ENCODE results near the gene PLEKHG2. TPM values are rescaled to one million over a fixed set of nuclear protein-coding genes. Genes with fewer than 3 reads are reported as not detected.
A peak's percentile ranks its signal among the peaks of the same experiment; 100 is the strongest.

PLEKHG2 gene
- total RNA-seq, 4 donors from 2014 or later: 8.2 to 29.1 (median 10.7) TPM

- no peak for DNase-seq
- intact Hi-C loops (cut with DNase I): no loop called here
- H3K4me3 ChIP-seq (replicated peaks in 1 of 3): no peak overlapping the region
- peaks cover 13 to 19% of the 10 kb centered on the region in 2 donors for H3K4me1 ChIP-seq
- H3K9me3 ChIP-seq: no peaks in the 10 kb centered on the region
- H3K27ac ChIP-seq: no peak overlapping the region
- H3K27me3 ChIP-seq: no peaks in the 10 kb centered on the region
- H3K36me3 ChIP-seq: peaks cover 7 to 10% of the 10 kb centered on the region in 2 donors
- WGBS, 2 donors: 71 to 80% methylated on average over 9 of the region's 9 CpGs
- no peak for TF ChIP-seq POLR2A (IDR thresholded peaks at IDR 0.05)
- TF ChIP-seq, protein P1, sequence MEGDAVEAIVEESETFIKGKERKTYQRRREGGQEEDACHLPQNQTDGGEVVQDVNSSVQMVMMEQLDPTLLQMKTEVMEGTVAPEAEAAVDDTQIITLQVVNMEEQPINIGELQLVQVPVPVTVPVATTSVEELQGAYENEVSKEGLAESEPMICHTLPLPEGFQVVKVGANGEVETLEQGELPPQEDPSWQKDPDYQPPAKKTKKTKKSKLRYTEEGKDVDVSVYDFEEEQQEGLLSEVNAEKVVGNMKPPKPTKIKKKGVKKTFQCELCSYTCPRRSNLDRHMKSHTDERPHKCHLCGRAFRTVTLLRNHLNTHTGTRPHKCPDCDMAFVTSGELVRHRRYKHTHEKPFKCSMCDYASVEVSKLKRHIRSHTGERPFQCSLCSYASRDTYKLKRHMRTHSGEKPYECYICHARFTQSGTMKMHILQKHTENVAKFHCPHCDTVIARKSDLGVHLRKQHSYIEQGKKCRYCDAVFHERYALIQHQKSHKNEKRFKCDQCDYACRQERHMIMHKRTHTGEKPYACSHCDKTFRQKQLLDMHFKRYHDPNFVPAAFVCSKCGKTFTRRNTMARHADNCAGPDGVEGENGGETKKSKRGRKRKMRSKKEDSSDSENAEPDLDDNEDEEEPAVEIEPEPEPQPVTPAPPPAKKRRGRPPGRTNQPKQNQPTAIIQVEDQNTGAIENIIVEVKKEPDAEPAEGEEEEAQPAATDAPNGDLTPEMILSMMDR (IDR thresholded peaks at IDR 0.05): no peak
These were observed 25.9 kb downstream of the PLEKHG2 start for GRCh38 chr19:39438270-39438934.

DNA sequence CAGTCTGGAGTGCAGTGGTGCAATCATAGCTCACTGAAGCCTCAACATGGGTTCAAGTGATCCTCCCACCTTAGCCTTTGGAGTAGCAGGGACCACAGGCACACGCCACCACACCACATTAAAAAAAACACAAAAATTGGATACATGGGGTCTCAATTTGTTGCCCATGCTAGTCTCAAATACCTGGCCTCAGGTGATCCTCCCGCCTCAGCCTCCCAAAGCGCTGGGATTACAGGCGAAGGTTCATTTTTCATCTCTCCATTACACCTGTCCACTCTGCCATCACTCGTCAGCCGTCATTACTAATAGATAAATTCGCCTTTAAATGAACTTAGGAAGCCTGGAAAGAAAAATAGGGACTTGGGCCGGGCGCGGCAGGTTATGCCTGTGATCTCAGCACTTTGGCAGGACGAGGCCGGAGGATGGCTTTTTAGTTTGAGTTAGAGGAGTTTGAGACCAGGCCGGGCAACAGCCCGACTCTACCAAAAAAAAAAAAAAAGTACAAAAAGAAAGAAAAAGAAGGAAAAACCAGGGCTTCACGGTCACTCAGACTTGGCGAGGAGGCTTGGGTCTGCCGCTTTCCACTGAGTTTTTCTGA is 32.2 kb downstream of the PLEKHG2 start:
- peaks cover 21 to 25% of the 10 kb centered on the region in 2 donors for H3K4me1 ChIP-seq
- no peaks in the 10 kb centered on the region for H3K27me3 ChIP-seq
- no peak for TF ChIP-seq POLR2A (IDR thresholded peaks at IDR 0.05)
- H3K9me3 ChIP-seq: no peaks in the 10 kb centered on the region
- DNase-seq: peak; percentile 7 to 21
- WGBS, 2 donors: 7 to 9% methylated on average over 17 of the region's 17 CpGs
- peak overlapping the region in 2 of 3 donors; percentile 85 to 86 for H3K4me3 ChIP-seq (replicated peaks in 1 of 3)
- H3K27ac ChIP-seq: peak overlapping the region; percentile 84 to 90 (median 88)
- H3K36me3 ChIP-seq: no peaks in the 10 kb centered on the region
- intact Hi-C loops (cut with DNase I): loop anchor here (10.0 kb wide), 1 partner anchor 90 kb away; the partner anchor contains the start of gene EID2B

- H3K4me1 ChIP-seq: peaks cover 21 to 25% of the 10 kb centered on the region in 2 donors
These were observed 33.0 kb downstream of the PLEKHG2 start, which contains the start of gene SUPT5H for GRCh38 chr19:39445196-39446111. TSS of gene SUPT5H (plus strand) at chr19:39445582. CDS start at chr19:39445891, 309 bp downstream.

GRCh38 chr19:39446365-39447084 is 34.1 kb downstream of the PLEKHG2 start:
- Histone ChIP-seq H3K9me3 (no peaks in the 10 kb centered on the region), H3K27me3 (no peaks in the 10 kb centered on the region), H3K27ac (peak overlapping the region in 1 of 3 donors; percentile 88), H3K36me3 (no peaks in the 10 kb centered on the region), H3K4me3 (replicated peaks in 1 of 3) (peak overlapping the region in 2 of 3 donors; percentile 85 to 86), H3K4me1 (peaks cover 21 to 25% of the 10 kb centered on the region in 2 donors)
- intact Hi-C loops (cut with DNase I): loop anchor here (10.0 kb wide), 1 partner anchor 88 kb away; the partner anchor contains the start of gene EID2B
- no peak for DNase-seq
- WGBS, 2 donors: 76 to 85% methylated on average over 16 of the region's 16 CpGs
- TF ChIP-seq POLR2A (IDR thresholded peaks at IDR 0.05): no peak
- TF ChIP-seq, protein P1 (IDR thresholded peaks at IDR 0.05): no peak

More at GRCh38 chr19:39445196-39446111, 33.0 kb downstream of the PLEKHG2 start, which contains the start of gene SUPT5H:
- H3K36me3 ChIP-seq: no peaks in the 10 kb centered on the region
- DNase-seq: peak; percentile 98
- intact Hi-C loops (cut with DNase I): loop anchor here (10.0 kb wide), 1 partner anchor 89 kb away; the partner anchor contains the start of gene EID2B
- peak within 1 kb of the TSS; percentile 84 to 90 (median 88) for H3K27ac ChIP-seq
- H3K27me3 ChIP-seq: no peaks in the 10 kb centered on the region
- H3K9me3 ChIP-seq: no peaks in the 10 kb centered on the region
- peak within 1 kb of the TSS; percentile 71 to 86 (median 85) for H3K4me3 ChIP-seq (replicated peaks in 1 of 3)
- peak; percentile 55 to 95 for TF ChIP-seq POLR2A (IDR thresholded peaks at IDR 0.05)
- TF ChIP-seq, protein P1 (IDR thresholded peaks at IDR 0.05): peak in 1 of 6 experiments; percentile 19
- WGBS, 2 donors: 0% methylated on average over 34 to 56 of the region's 68 CpGs

All from thyroid gland (tissue), 4 donors.